ENCODE measurements around the gene ZACN.
A peak's percentile ranks its signal among the peaks of the same experiment; 100 is the strongest.

Gene ZACN

DNA sequence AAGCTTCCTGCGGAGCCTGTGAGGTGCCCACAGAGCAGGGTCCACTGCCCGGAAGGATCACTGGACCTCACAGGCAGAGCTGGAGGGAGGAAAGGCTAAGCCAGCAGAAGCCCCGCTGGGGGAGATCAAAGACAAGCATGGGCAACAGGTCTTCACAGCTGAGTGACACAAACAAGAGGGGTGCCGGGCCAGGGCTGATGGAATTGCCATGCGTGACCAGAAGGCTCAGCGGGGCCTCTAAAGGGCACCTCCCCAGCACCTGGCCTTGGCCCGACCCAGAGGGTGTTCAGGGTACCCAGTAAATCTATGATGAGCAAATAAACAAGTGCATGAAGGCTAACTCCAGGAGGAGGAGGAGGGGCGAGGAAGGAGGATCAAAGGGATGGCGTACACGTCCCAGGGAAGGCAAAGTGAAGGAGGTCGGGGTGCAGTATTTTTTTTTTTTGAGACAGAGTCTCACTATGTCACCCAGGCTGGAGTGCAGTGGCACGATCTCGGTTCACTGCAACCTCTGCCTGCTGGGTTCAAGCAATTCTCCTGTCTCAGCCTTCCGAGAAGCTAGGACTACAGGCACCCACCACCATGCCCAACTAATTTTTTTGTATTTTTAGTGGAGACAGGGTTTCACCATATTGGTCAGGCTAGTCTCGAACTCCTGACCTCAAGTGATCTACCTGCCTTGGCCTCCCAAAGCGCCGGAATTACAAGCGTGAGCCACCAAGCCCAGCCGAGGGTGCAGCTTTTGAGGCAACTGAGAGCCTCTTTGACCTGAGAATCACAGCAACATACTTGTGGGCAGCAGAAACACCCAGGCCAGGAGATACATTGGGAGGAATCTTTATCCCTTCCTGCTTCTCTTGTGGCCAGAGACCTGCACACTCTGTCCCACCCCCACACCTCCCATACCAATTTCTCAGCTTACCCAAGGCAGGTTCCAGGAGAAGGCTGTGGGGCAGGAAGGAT is 40.7 kb downstream of the ZACN start:
- no peak overlapping the region for H3K9ac ChIP-seq (ENCODE audit: low read depth, low read length)
- H3K4me1 ChIP-seq (ENCODE audit: insufficient read depth, low read length) = peaks cover 7% of the 10 kb centered on the region; the same call in 1 of the 2 replicates
- no peak overlapping the region for H3K4me3 ChIP-seq (ENCODE audit: low read length)

GRCh38 chr17:76120658-76121008 is 41.7 kb downstream of the ZACN start:
- Histone ChIP-seq H3K4me1 (ENCODE audit: insufficient read depth, low read length) (peaks cover 7% of the 10 kb centered on the region; the same call in 1 of the 2 replicates), H3K27me3 (ENCODE audit: insufficient read depth, low read length) (peaks cover 14% of the 10 kb centered on the region), H3K4me3 (ENCODE audit: low read length) (no peak overlapping the region), H3K27ac (ENCODE audit: low read length) (no peak overlapping the region), H3K36me3 (ENCODE audit: insufficient read depth, low read depth, low read length) (no peaks in the 10 kb centered on the region), H3K9ac (ENCODE audit: low read depth, low read length) (no peak overlapping the region), H3K9me3 (ENCODE audit: insufficient read depth, low read depth, low read length) (no peaks in the 10 kb centered on the region)

More for the DNA sequence above, 40.7 kb downstream of the ZACN start:
- peaks cover 14% of the 10 kb centered on the region for H3K27me3 ChIP-seq (ENCODE audit: insufficient read depth, low read length)
- no peaks in the 10 kb centered on the region for H3K9me3 ChIP-seq (ENCODE audit: insufficient read depth, low read depth, low read length)
- H3K36me3 ChIP-seq (ENCODE audit: insufficient read depth, low read depth, low read length) = no peaks in the 10 kb centered on the region
- H3K27ac ChIP-seq (ENCODE audit: low read length) = no peak overlapping the region

- H3K9me3 ChIP-seq (ENCODE audit: insufficient read depth, low read depth, low read length) = no peaks in the 10 kb centered on the region
- peak overlapping the region; percentile 51; the same call in 1 of the 2 replicates for H3K9ac ChIP-seq (ENCODE audit: low read depth, low read length)
- no peaks in the 10 kb centered on the region for H3K36me3 ChIP-seq (ENCODE audit: insufficient read depth, low read depth, low read length)
- peak overlapping the region; percentile 53; the same call in 1 of the 2 replicates for H3K4me3 ChIP-seq (ENCODE audit: low read length)
- peaks cover 7% of the 10 kb centered on the region; the same call in 1 of the 2 replicates for H3K4me1 ChIP-seq (ENCODE audit: insufficient read depth, low read length)
- H3K27ac ChIP-seq (ENCODE audit: low read length) = no peak overlapping the region
- peaks cover 14% of the 10 kb centered on the region for H3K27me3 ChIP-seq (ENCODE audit: insufficient read depth, low read length)
These were observed 43.0 kb downstream of the ZACN start for GRCh38 chr17:76121932-76122430.

GRCh38 chr17:76122431-76123190 is 43.6 kb downstream of the ZACN start:
- H3K4me1 ChIP-seq (ENCODE audit: insufficient read depth, low read length) = peaks cover 7% of the 10 kb centered on the region; the same call in 1 of the 2 replicates
- H3K9ac ChIP-seq (ENCODE audit: low read depth, low read length) = peak overlapping the region; percentile 51; the same call in 1 of the 2 replicates
- no peaks in the 10 kb centered on the region for H3K9me3 ChIP-seq (ENCODE audit: insufficient read depth, low read depth, low read length)
- peak overlapping the region; percentile 53; the same call in 1 of the 2 replicates for H3K4me3 ChIP-seq (ENCODE audit: low read length)
- H3K27ac ChIP-seq (ENCODE audit: low read length) = no peak overlapping the region
- H3K27me3 ChIP-seq (ENCODE audit: insufficient read depth, low read length) = peaks cover 14% of the 10 kb centered on the region
- H3K36me3 ChIP-seq (ENCODE audit: insufficient read depth, low read depth, low read length) = no peaks in the 10 kb centered on the region

GRCh38 chr17:76123191-76123499 is 44.2 kb downstream of the ZACN start:
- Histone ChIP-seq H3K9ac (ENCODE audit: low read depth, low read length) (no peak overlapping the region), H3K4me3 (ENCODE audit: low read length) (no peak overlapping the region), H3K27me3 (ENCODE audit: insufficient read depth, low read length) (peaks cover 14% of the 10 kb centered on the region), H3K27ac (ENCODE audit: low read length) (no peak overlapping the region), H3K4me1 (ENCODE audit: insufficient read depth, low read length) (peaks cover 7% of the 10 kb centered on the region; the same call in 1 of the 2 replicates), H3K9me3 (ENCODE audit: insufficient read depth, low read depth, low read length) (no peaks in the 10 kb centered on the region), H3K36me3 (ENCODE audit: insufficient read depth, low read depth, low read length) (no peaks in the 10 kb centered on the region)

- no peak overlapping the region for H3K4me3 ChIP-seq (ENCODE audit: low read length)
- H3K36me3 ChIP-seq (ENCODE audit: insufficient read depth, low read depth, low read length) = no peaks in the 10 kb centered on the region
- no peak overlapping the region for H3K27ac ChIP-seq (ENCODE audit: low read length)
- H3K9me3 ChIP-seq (ENCODE audit: insufficient read depth, low read depth, low read length) = no peaks in the 10 kb centered on the region
- H3K27me3 ChIP-seq (ENCODE audit: insufficient read depth, low read length) = peaks cover 14% of the 10 kb centered on the region
- H3K4me1 ChIP-seq (ENCODE audit: insufficient read depth, low read length) = peaks cover 7% of the 10 kb centered on the region; the same call in 1 of the 2 replicates
- no peak overlapping the region for H3K9ac ChIP-seq (ENCODE audit: low read depth, low read length)
These were observed 45.0 kb downstream of the ZACN start for GRCh38 chr17:76123749-76124581.

GRCh38 chr17:76124582-76125390 is 45.8 kb downstream of the ZACN start:
- Histone ChIP-seq H3K9me3 (ENCODE audit: insufficient read depth, low read depth, low read length) (no peaks in the 10 kb centered on the region), H3K4me1 (ENCODE audit: insufficient read depth, low read length) (peaks cover 7% of the 10 kb centered on the region; the same call in 1 of the 2 replicates), H3K27ac (ENCODE audit: low read length) (no peak overlapping the region), H3K27me3 (ENCODE audit: insufficient read depth, low read length) (peaks cover 14% of the 10 kb centered on the region), H3K9ac (ENCODE audit: low read depth, low read length) (no peak overlapping the region), H3K4me3 (ENCODE audit: low read length) (no peak overlapping the region), H3K36me3 (ENCODE audit: insufficient read depth, low read depth, low read length) (no peaks in the 10 kb centered on the region)

GRCh38 chr17:76125391-76125675 is 46.4 kb downstream of the ZACN start:
- Histone ChIP-seq H3K27ac (ENCODE audit: low read length) (no peak overlapping the region), H3K9me3 (ENCODE audit: insufficient read depth, low read depth, low read length) (no peaks in the 10 kb centered on the region), H3K9ac (ENCODE audit: low read depth, low read length) (no peak overlapping the region), H3K27me3 (ENCODE audit: insufficient read depth, low read length) (peaks cover 16% of the 10 kb centered on the region), H3K4me3 (ENCODE audit: low read length) (no peak overlapping the region), H3K4me1 (ENCODE audit: insufficient read depth, low read length) (peaks cover 5% of the 10 kb centered on the region; the same call in 1 of the 2 replicates), H3K36me3 (ENCODE audit: insufficient read depth, low read depth, low read length) (no peaks in the 10 kb centered on the region)

GRCh38 chr17:76125922-76126321 is 46.9 kb downstream of the ZACN start:
- no peaks in the 10 kb centered on the region for H3K36me3 ChIP-seq (ENCODE audit: insufficient read depth, low read depth, low read length)
- H3K9ac ChIP-seq (ENCODE audit: low read depth, low read length) = no peak overlapping the region
- no peak overlapping the region for H3K4me3 ChIP-seq (ENCODE audit: low read length)
- no peak overlapping the region for H3K27ac ChIP-seq (ENCODE audit: low read length)
- H3K27me3 ChIP-seq (ENCODE audit: insufficient read depth, low read length) = peaks cover 22% of the 10 kb centered on the region
- H3K9me3 ChIP-seq (ENCODE audit: insufficient read depth, low read depth, low read length) = no peaks in the 10 kb centered on the region
- H3K4me1 ChIP-seq (ENCODE audit: insufficient read depth, low read length) = peaks cover 6% of the 10 kb centered on the region; the same call in 1 of the 2 replicates

- Histone ChIP-seq H3K36me3 (ENCODE audit: insufficient read depth, low read depth, low read length) (no peaks in the 10 kb centered on the region), H3K4me3 (ENCODE audit: low read length) (no peak overlapping the region), H3K27me3 (ENCODE audit: insufficient read depth, low read length) (peaks cover 53% of the 10 kb centered on the region), H3K4me1 (ENCODE audit: insufficient read depth, low read length) (peaks cover 38% of the 10 kb centered on the region), H3K9me3 (ENCODE audit: insufficient read depth, low read depth, low read length) (no peaks in the 10 kb centered on the region), H3K9ac (ENCODE audit: low read depth, low read length) (no peak overlapping the region), H3K27ac (ENCODE audit: low read length) (no peak overlapping the region)
These were observed 51.5 kb downstream of the ZACN start for GRCh38 chr17:76130473-76130872.
